GM19455 (cell line): ENCODE results near the gene HEPACAM.
A peak's percentile ranks its signal among the peaks of the same experiment; 100 is the strongest.

Source experiments
- ATAC-seq: cut with Tn5 transposase; IDR thresholded peaks from one replicate; pipeline ENCODE4 v1.9.1; 2021; ENCODE audit not compliant: unreplicated experiment

The HEPACAM gene

DNA sequence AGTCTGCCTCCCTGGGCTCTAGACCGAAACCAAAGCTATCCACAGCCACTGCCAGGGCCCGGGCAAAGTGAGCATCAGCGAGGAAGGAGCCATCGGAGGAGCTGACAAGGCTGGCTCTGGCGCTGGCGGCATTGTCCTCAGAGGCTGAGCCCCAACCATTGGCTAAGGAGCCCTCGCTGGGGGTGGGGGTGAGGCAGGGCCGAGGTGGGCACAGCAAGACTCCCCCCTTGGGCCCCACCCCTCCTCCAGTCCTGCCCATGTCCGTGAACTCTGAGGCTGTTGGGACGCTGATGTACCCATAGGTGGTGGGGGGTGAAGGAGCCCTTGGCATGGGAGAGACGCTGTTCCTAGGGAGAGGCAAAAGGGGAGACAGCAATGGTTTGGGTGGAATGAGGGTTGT lies 49.4 kb downstream of the HEPACAM start:
- no peak for ATAC-seq

DNA sequence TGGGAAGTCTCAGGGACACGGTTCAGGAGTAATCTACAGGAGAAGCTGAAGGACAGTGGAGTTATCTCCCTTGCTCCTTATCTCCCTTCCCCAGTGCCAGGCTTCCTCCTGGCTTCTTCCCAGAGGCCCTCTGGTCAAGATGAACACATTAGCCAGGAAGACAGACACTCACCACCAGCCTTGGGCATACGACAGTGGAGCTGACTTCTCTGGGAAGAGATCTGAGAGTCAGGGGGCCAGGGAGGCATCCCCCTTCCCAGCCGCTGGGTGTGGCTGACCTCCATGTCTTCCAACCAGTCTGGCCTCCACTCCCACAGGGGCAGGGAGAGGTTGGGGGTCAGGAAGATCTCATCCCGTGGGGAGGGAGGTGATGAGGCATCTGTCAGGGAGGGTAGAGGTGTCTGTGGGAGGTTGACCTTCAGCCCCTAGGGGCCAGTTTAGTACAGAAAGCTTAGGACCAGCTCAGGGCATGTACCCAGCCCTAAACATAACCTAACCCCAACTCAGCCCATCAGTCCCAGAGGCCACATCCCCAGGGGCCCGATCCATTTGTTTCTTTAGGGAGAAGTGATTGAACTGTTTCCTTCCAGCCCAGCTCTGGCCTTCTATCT lies 50.9 kb downstream of the HEPACAM start:
- ATAC-seq = no peak

DNA sequence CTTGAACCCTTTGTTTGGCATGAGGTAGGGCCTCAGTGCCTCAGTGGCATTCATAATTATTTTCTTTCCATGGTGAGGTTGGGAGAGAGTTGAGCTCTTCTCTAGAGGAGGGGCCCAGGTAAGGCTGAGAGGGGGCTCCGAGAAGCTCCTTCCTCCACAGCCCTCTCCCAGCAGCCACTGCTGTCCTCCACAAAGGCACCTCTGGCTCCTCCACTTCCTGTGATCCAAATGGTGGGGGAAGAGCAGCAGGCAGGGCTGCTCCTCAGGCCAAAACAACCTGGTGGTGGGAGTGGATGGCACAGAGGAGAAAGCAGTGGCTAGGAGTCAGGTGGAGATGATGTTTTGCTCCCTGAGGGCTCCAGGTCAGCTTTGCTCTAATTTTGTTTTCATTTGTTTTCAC lies 51.5 kb downstream of the HEPACAM start:
- ATAC-seq = no peak

DNA sequence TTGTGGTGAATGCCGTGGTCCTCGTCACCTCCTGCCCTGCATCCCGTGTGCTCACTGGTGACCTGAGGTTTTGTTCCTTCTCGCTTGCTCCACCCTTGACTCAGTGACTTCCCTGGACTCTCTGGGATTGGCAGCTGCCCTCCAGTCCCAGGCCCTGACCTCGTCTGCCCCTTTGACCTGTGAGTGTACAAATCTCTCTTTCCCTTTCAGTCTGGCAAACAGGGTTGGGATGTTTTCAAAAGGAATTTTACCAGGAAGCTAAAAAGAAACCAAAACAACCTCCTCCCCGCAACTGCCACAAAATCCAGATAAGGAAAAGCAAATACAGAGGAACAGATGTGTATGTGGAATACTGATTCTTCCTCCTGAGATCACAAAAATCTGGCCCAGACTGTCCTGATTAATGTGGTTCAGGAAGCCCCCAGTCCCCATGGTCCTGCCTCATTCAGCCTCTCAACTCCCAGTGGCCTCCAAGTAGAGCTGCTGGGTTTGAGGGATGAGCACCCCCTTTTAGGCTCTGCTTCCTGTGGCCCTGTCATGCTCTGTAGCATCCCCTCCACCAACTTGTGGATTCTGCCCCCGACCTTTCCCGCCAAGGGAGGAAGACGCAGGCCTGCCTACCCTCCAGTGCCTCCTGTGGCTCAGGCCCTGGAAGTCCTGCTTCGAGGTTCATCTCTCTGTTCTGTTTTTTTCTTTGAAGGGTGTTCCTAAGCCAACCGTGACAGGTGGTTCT lies 53.3 kb downstream of the HEPACAM start:
- no peak for ATAC-seq

DNA sequence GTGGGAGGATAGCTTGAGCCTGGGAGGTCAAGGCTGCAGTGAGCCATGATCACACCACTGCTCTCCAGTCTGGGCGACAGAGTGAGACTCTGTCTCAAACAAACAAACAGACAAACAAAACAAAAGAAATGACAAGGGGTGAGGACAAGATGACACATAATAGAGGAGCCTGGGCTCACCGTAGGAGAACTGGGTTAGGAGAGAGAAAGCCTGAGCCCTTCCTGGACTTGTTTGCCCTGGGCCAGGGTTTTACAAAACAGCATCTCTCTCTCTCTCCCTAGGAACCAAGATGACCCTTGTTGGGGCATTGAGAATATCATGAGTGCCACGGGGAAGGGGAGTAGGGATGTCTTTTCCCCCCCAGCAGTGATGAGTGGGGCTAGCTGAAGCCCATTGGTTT lies 54.9 kb downstream of the HEPACAM start:
- no peak for ATAC-seq

DNA sequence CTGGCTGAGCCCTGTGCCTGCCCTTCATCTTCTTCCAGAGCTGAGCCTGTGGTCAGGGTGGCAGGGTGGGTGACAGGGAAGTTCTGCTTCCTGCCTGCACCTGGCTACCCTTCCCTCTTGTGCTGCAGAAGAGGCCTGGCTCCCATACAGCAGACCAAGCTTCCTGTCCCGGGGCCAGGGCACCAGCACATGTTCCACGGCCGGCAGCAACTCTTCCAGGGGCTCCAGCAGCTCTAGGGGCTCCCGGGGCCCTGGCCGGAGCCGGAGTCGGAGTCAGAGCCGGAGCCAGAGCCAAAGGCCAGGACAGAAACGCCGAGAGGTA lies 55.6 kb downstream of the HEPACAM start:
- no peak for ATAC-seq

DNA sequence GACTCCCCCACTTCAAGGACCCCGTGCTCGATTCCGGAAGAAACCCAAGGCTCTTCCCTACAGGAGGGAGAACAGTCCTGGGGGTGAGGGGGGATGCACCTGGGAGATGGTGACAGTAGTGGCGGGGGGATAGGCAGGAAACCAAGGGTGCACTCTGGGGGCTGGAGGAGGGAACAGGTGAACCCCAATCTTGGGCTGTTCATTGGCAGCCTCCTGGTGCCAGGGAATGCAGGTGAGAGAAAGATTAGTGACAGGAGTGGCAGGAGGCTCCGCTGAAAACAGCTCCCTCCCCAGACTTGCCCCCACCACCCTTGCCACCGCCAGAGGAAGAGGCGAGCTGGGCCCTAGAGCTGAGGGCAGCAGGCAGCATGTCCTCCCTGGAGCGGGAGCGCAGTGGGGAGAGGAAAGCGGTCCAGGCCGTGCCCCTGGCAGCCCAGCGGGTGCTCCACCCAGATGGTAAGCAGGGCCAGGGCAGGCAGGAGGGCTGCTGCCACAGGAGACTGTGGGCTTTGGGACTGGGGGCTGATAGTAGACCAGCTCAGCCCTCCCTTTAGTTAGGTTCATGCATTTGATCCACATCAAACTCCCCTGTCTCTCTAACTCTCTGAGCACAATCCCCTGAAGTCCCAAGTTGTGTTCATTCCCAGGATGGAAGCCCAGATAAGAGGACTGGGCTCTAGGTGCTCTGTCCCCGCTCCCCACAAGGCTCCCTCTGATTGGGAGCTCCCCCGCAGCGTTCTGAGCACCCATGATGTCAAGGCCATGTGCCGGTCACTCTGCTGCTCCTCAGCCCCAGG lies 56.2 kb downstream of the HEPACAM start:
- no peak for ATAC-seq

DNA sequence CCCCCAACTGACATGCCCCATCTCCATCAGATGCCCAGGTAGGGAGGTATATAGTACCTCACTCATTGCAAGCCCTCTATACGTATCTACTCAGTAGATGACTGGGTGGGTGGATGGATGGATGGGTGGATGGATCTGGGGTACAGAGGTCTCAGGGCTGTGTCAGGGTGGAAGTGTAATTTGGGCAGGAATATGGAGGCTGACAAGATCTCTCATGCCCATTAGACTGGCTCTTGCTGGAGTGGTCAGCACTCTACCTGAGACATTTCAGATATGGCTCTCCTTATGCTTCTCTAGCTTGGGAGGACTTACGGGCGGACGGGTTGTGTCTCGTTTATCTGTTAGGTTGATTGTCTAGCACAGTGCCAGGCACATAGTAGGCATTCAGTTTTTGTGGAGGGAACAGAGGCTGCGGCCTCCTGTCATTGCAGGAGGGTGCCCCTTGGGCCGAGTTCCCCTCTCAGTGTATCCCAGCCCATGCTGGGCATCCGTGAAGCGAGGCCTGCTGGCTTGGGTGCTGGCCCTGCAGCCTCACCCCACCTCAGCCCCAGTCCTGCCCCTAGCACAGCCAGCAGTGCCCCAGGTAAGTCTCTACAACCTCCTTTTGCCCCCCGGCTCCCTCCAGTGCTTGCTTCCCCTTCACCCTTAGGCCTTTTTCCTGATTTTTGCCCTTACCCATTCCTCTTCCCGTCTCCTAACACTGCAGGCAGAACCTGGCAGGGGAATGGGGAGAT lies 56.9 kb downstream of the HEPACAM start:
- no peak for ATAC-seq

DNA sequence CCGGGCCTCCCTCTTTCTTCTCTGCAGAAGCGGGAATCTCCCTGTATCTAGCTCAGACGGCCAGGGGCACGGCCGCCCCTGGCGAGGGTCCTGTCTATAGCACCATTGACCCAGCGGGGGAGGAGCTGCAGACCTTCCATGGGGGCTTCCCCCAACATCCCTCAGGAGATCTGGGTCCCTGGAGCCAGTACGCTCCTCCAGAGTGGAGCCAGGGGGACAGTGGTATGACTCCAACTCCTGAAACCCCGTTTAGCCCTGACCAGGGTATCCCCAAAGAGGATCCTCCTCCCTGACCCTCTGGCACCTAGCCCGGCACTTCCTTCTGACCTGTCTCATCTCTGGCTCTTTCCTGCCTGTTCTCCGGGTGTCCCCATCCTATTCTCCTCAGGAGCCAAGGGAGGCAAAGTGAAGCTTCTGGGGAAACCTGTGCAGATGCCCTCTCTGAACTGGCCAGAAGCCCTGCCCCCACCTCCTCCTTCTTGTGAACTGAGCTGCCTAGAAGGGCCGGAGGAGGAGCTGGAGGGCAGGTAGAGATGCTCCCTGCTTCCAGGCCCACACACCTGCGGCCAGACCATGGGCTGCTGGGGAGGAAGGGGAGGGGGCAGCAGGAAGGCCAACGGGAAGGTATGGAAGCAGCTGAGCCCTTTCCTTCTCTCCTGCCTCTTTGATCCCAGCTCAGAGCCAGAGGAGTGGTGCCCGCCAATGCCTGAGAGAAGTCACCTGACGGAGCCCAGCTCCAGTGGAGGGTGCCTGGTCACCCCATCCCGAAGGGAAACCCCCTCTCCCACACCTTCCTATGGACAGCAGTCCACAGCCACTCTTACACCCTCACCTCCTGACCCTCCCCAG lies 57.7 kb downstream of the HEPACAM start:
- no peak for ATAC-seq

DNA sequence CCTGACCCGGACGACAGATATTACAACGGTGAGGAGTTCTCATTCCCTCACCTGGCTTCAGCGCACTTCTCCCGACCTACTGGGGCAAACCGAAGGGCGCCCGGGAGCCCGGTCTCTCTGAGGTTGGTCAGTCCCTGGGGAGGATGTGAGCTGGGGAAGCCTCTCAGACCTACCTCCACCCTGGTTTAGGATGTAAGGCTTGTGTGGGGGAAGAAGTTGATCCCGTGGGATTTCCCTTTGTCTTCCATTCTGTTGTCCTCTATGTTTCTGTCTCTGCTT lies 58.3 kb downstream of the HEPACAM start:
- no peak for ATAC-seq

DNA sequence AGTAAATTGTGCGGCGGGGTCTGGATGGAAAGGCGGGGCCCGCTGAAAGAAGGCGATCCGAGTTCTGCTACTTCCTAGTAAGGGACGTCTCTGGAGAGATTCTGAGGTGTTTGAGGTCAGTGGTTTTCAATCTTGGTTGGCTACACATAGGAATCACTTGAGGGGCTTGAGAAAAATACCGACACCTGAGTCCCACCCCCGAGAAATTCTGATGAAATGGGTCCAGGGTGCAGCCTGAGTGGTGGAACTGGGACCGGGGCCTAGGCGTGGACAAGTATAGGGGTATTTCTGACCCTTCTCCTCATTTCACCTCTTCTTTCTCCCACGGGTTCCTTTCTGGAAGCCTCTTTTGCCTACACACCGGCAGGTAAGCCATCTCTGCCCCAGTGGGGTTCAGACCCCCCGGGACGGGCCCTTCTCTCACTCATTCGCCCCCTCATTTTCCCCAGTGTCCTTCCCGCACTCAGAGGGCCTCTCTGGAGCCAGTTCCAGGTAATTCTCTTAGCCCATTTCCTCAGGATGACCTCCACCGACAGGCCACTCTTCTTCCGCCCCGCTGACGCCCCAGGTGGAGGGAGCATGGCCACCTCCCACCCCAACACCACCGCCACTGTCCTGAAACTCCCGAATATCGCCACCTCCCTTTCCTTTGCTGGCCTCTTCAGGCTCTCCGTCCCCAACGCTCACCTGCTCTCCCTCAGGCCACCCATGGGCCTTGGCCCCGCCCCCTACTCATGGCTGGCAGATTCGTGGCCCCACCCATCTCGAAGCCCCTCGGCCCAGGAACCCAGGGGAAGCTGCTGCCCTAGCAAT lies 58.8 kb downstream of the HEPACAM start:
- no peak for ATAC-seq

DNA sequence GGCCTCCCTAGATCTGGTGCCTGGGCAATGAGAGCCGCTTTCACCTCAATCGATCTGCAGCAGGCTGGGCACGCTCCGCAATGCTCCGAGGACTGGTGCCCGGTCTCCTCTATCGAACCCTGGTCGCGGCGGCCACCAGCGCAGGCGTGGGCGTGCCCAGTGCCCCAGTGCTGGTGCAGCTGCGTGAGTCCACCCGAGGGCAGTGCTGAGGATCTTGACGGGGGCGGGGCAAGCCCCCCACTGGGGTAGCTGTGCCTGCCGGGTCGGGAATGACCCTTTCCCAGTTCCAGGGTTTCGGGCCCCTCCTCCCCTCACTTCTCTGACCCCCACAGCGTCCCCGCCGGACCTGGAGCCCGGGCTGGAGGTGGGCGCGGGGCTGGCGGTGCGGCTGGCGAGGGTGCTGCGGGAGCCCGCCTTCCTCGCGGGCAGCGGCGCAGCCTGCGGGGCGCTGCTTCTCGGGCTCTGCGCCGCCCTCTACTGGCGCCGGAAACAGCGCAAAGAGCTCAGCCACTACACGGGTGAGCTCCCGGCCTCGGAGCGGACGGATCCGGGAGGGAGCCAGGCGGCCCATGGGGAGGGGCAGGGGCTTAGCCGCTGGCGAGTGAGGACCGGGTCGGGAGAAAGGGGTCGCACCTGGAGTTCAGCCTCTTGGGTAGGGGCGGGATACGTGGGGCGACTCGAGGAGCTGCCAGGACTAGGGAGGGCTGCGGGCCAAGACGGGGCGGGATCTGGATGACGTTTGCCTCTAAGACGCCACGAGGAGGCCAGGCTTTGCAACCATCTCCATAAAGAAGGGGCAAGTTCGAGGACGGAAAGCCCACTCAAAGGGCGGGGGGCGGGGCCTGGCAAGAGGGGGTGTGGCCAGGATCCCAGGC lies 59.7 kb downstream of the HEPACAM start:
- peak; percentile 92 for ATAC-seq

DNA sequence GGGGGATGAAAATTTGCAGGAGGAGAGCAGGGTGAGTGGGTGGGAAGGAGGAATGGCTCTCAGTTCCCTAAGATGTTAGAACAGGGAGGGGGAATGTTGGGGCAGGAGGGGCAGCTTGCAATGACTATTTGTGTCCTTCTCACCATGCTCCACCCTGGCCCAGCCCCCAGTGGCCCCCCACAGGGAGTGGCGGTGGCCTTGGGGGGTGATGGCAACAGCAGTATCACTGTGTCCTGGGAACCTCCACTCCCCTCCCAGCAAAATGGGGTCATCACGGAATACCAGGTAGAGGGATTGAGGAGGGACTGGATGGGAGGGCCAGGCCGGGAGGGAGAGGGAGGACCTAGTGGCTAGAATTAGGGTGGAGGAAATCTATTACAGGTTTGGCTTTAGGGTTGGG lies 60.4 kb downstream of the HEPACAM start:
- ATAC-seq = no peak

DNA sequence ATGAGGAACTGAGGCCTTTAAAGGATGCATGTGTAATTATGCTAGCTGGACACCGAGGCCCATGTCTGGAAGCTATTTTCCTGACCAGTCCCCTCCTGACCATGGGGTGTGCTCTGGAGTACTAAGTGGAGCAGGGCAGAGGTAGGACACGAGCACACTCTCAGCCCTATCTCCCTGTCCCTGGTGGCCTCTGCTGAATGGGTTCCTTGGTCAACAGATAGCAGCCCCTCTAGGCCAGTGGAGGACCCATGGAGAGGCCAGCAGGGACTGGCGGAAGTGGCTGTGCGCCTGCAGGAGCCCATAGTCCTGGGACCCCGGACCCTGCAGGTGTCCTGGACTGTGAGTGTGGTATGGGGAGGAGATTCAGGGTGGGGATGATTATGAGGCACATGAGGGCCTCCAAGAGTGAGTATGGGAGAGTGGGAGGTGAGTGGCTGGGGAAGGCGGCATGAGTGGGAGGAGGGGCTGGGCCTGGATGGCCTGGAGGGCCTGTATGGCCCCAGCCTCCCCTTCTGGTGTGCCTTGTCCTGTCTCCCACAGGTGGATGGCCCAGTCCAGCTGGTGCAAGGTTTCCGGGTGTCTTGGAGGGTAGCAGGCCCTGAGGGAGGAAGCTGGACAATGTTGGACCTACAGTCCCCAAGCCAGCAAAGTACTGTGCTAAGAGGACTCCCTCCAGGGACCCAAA lies 61.1 kb downstream of the HEPACAM start:
- no peak for ATAC-seq

DNA sequence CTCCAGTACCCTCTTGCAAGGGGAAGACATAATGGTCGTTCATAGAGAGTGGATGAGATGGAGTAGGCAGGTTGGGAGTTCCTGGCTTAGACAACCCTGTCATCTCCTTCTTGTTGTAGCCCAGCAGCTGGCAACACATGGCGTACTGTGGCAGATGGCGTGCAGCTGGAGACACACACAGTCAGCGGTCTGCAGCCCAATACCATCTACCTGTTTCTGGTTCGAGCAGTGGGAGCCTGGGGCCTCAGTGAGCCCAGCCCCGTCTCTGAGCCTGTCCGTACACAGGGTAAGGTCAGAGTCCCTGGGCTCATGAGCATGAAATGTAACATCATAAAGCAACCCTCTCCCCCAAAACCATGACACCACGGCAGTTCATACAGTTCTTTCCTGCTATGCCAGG lies 61.9 kb downstream of the HEPACAM start:
- no peak for ATAC-seq

DNA sequence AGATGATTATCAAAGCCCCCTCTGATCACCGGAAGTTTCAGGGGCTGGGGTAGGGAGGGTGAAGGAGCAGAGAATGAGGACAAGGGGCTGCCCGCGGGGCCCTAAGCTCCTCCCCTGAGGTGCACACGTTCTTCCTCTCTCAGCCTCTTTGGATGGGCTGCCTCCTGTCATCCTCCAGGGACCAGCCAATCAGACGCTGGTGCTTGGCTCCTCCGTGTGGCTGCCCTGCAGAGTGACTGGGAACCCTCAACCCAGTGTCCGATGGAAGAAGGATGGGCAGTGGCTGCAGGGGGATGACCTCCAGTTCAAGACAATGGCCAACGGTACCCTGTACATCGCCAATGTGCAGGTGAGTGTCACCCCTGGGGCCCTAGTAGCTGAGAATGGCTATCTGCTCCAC lies 63.1 kb downstream of the HEPACAM start:
- no peak for ATAC-seq

DNA sequence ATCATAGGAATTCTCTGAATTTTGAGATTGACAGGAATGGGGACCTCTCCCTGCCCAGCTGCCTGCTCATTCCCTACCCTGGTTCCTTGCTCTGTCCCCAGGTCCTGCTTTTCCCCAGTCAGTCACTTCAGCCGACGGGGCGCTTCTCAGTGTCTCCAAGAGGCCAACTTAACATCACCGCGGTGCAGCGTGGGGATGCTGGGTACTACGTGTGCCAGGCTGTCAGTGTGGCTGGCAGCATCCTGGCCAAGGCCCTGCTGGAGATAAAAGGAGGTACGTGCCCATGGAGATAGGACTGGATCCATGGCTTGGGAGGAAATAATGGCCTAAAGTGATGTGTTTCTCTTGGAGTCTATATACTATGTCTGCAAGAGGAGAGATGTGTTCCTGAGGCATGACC lies 63.6 kb downstream of the HEPACAM start:
- ATAC-seq = no peak

DNA sequence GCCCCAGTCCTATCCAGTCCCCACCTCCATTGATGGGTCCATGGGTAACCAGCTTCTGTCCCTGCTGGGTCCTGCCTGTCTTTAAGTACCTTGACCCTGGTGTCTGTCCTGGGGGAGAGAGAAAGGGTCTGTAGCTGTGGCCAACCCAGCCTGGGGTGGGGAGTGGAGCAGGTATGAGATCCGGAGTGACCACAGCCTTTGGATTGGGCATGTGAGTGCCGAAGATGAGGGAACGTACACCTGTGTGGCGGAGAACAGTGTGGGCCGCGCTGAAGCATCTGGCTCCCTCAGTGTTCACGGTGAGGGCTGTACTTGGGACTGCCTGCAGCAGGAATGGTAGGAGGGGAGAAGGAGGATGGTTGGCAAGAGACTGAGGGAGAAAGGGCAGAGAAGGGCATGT lies 65.4 kb downstream of the HEPACAM start:
- no peak for ATAC-seq
